Type B pancreatic cell (in vitro differentiated cells): ENCODE measurements around the gene FBXL5. TPM values are rescaled to one million over a fixed set of nuclear protein-coding genes. Genes with fewer than 3 reads are reported as not detected.
"Not testable (repeated sequence)": the region's sequence is repeated elsewhere in the genome, so short reads cannot be mapped to it uniquely, and the experiment has no call there.

ENCODE experiments used
- DNase-seq: peaks from one replicate; pipeline ENCODE4 v3.0.0; 2021; ENCODE audit warnings: mixed read lengths; ENCODE audit not compliant: unreplicated experiment; ENCODE audit errors: extremely low spot score
- H3K27ac Mint-ChIP-seq: 2 replicates; pipeline ENCODE4 v1.8.0; 2021; ENCODE audit warnings: mild to moderate bottlenecking, mixed read lengths
- H3K27me3 Mint-ChIP-seq: 2 replicates; pipeline ENCODE4 v1.8.0; 2021; ENCODE audit warnings: mixed read lengths
- H3K36me3 Mint-ChIP-seq: 2 replicates; pipeline ENCODE4 v1.8.0; 2021; ENCODE audit warnings: mixed read lengths
- H3K4me1 Mint-ChIP-seq: one replicate; pipeline ENCODE4 v1.8.0; 2021; ENCODE audit warnings: mixed read lengths; ENCODE audit not compliant: unreplicated experiment
- H3K4me3 Mint-ChIP-seq: 2 replicates; pipeline ENCODE4 v1.8.0; 2021; ENCODE audit warnings: mild to moderate bottlenecking, mixed read lengths
- H3K9me3 Mint-ChIP-seq: 2 replicates; pipeline ENCODE4 v1.8.0; 2021; ENCODE audit warnings: mixed read lengths
- CTCF ChIP-seq: fragments of 200-600 bp; sonication (generic); conservative IDR thresholded peaks from 2 replicates; pipeline ENCODE4 v1.5.0; 2021; ENCODE audit warnings: antibody characterized with exemption, mild to moderate bottlenecking
- total RNA-seq: library from RNA; stranded (reverse); gene quantifications from 2 replicates; pipeline ENCODE4 v1.2.1, GENCODE V29; 2021; ENCODE audit warnings: low replicate concordance

FBXL5 gene
- total RNA-seq, 1 donor from 2014 or later, result 48.4 TPM

- Mint-ChIP-seq H3K27ac (peak overlapping the region; percentile 32), H3K4me3 (peak overlapping the region; percentile 58), H3K36me3 (peaks cover 4% of the 10 kb centered on the region), H3K4me1 (peaks cover 33% of the 10 kb centered on the region), H3K9me3 (no peaks in the 10 kb centered on the region), H3K27me3 (no peaks in the 10 kb centered on the region)
- DNase-seq, result no peak
- peak; percentile 76 for TF ChIP-seq CTCF
These were observed 5.1 kb downstream of the FBXL5 start for GRCh38 chr4:15649914-15650545.

DNA sequence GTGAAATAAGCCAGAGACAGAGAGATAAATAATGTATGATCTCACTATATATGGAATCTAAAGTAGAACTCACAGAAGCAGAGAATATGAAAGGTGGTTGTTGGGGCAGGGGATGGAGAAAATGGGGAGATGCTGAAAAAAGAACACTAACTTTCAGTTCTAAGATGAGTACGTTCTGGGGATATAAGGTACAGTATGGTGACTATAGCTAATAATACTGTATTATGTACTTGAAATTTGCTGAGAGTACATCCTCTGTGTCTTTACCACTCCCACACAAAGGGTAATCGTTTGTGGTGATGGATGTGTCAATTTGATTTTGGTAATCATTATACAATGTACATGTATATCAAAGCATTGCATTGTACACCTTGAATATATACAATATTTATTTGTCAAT lies 6.6 kb downstream of the FBXL5 start:
- Mint-ChIP-seq H3K9me3 (no peaks in the 10 kb centered on the region), H3K4me3 (no peak overlapping the region), H3K27ac (no peak overlapping the region), H3K27me3 (no peaks in the 10 kb centered on the region), H3K36me3 (peaks cover 8% of the 10 kb centered on the region), H3K4me1 (peaks cover 34% of the 10 kb centered on the region)
- TF ChIP-seq CTCF, result no peak
- no peak for DNase-seq

DNA sequence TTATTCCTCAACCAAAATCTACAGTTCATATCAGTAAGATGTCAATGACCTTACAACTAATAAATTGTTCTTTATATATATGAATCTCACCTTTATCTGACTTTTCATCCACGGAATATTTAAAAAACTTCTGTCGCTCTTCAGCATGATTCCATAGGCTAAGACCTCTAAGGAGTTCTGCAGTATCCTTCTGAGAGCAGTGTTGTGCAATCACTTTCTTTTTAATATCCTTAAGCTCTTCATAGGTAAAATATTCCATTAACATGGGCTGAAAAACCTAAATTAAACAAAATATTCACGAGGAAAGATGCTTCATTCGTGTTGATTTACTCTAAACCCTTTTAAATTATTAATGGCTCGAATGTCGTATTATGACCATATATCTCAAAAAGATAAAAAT lies 16.7 kb downstream of the FBXL5 start:
- H3K4me3 Mint-ChIP-seq, result no peak overlapping the region
- no peaks in the 10 kb centered on the region for H3K27me3 Mint-ChIP-seq
- no peak overlapping the region for H3K27ac Mint-ChIP-seq
- no peaks in the 10 kb centered on the region for H3K9me3 Mint-ChIP-seq
- H3K4me1 Mint-ChIP-seq, result peaks cover 5% of the 10 kb centered on the region
- TF ChIP-seq CTCF, result no peak
- peaks cover 32% of the 10 kb centered on the region for H3K36me3 Mint-ChIP-seq
- DNase-seq, result no peak

GRCh38 chr4:15636818-15637217 lies 18.3 kb downstream of the FBXL5 start:
- TF ChIP-seq CTCF, result no peak
- Mint-ChIP-seq H3K4me1 (peaks cover 5% of the 10 kb centered on the region), H3K27ac (peak overlapping the region; percentile 52), H3K27me3 (no peaks in the 10 kb centered on the region), H3K9me3 (no peaks in the 10 kb centered on the region), H3K4me3 (no peak overlapping the region), H3K36me3 (peaks cover 41% of the 10 kb centered on the region)
- DNase-seq, result no peak

GRCh38 chr4:15617407-15617806 lies 37.8 kb downstream of the FBXL5 start:
- not testable (repeated sequence) for H3K9me3 Mint-ChIP-seq, H3K27ac Mint-ChIP-seq, DNase-seq, H3K4me3 Mint-ChIP-seq, H3K4me1 Mint-ChIP-seq, H3K27me3 Mint-ChIP-seq
- H3K36me3 Mint-ChIP-seq, result peaks cover 63% of the 10 kb centered on the region

GRCh38 chr4:15614891-15615290 lies 40.3 kb downstream of the FBXL5 start:
- H3K36me3 Mint-ChIP-seq, result peaks cover 41% of the 10 kb centered on the region
- DNase-seq, H3K27ac Mint-ChIP-seq, H3K27me3 Mint-ChIP-seq, H3K4me1 Mint-ChIP-seq, H3K9me3 Mint-ChIP-seq, H3K4me3 Mint-ChIP-seq: not testable (repeated sequence)

DNA sequence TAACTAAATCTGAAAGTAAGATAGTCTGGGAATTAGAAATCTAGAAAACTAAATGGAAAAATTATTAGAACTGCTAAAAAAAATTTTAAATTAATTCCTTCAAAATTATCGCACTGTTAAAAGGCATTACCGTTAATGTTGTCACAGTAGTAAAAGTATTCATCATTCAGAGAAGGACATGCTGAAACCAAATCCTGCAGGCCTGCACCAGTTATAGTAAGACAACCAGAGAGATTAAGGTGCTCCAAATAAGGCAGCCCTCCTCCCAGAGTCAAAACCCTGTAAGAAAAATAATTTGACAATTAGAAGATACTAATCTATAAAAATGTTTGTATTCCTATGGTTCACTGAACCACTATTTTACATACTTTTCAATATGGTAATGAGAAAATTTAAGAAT lies 43.0 kb downstream of the FBXL5 start:
- Mint-ChIP-seq H3K4me1 (no peaks in the 10 kb centered on the region), H3K27ac (no peak overlapping the region), H3K27me3 (no peaks in the 10 kb centered on the region), H3K9me3 (peaks cover 6% of the 10 kb centered on the region), H3K36me3 (peaks cover 31% of the 10 kb centered on the region), H3K4me3 (no peak overlapping the region)
- no peak for TF ChIP-seq CTCF
- no peak for DNase-seq
